Superior temporal gyrus (tissue), 1 donor: ENCODE results near the gene MEGF11.
"Not testable (repeated sequence)": the region's sequence is repeated elsewhere in the genome, so short reads cannot be mapped to it uniquely, and the experiment has no call there.

Experiments used
- DNase-seq: peaks from one replicate; pipeline ENCODE4 v3.0.0-alpha.2; 2016; ENCODE audit errors: extremely low spot score

Gene MEGF11

GRCh38 chr15:66004618-66005262 is 248.8 kb downstream of the MEGF11 start:
- no peak for DNase-seq

- not testable (repeated sequence) for DNase-seq
Observed at GRCh38 chr15:66003129-66003528, 250.4 kb downstream of the MEGF11 start.

- no peak for DNase-seq
Observed at GRCh38 chr15:66001717-66002426, 251.7 kb downstream of the MEGF11 start.

- DNase-seq, result no peak
Observed at GRCh38 chr15:66001042-66001441, 252.5 kb downstream of the MEGF11 start.

GRCh38 chr15:65998486-65998885 is 255.1 kb downstream of the MEGF11 start:
- DNase-seq, result no peak

GRCh38 chr15:65996901-65997300 is 256.6 kb downstream of the MEGF11 start:
- DNase-seq, result no peak

- DNase-seq, result no peak
Observed at GRCh38 chr15:65994832-65995231, 258.7 kb downstream of the MEGF11 start.

- DNase-seq, result no peak
Observed at GRCh38 chr15:65993762-65994161, 259.8 kb downstream of the MEGF11 start.

GRCh38 chr15:65993236-65993635 is 260.3 kb downstream of the MEGF11 start:
- no peak for DNase-seq

GRCh38 chr15:65991721-65992483 is 261.6 kb downstream of the MEGF11 start:
- DNase-seq, result no peak

GRCh38 chr15:65990298-65990981 is 263.1 kb downstream of the MEGF11 start:
- no peak for DNase-seq

GRCh38 chr15:65987100-65987499 is 266.4 kb downstream of the MEGF11 start:
- DNase-seq, result no peak

GRCh38 chr15:65986416-65986815 is 267.1 kb downstream of the MEGF11 start:
- DNase-seq, result no peak

GRCh38 chr15:65985387-65985786 is 268.2 kb downstream of the MEGF11 start:
- DNase-seq, result no peak

GRCh38 chr15:65982627-65983322 is 270.8 kb downstream of the MEGF11 start:
- DNase-seq, result no peak

- no peak for DNase-seq
Observed at GRCh38 chr15:65981837-65982626, 271.5 kb downstream of the MEGF11 start.

- peak; percentile 65 for DNase-seq
Observed at GRCh38 chr15:65980824-65981456, 272.6 kb downstream of the MEGF11 start.

GRCh38 chr15:65979837-65980236 is 273.7 kb downstream of the MEGF11 start:
- no peak for DNase-seq

- DNase-seq, result no peak
Observed at GRCh38 chr15:65979316-65979715, 274.2 kb downstream of the MEGF11 start.

- DNase-seq, result no peak
Observed at GRCh38 chr15:65978110-65978509, 275.4 kb downstream of the MEGF11 start.
